Tibial nerve (tissue), 4 donors: Measurements from ENCODE around the gene TNFRSF25.

Experiments used
- CTCF ChIP-seq, 5 experiments: fragments of 200-600 bp in 3 of 5; fragments of 450-650 bp in 2 of 5; sonication (generic) in 3 of 5; IDR thresholded peaks; one replicate each; pipeline ENCODE4 v1.5.1; 2016 to 2019; ENCODE audit warnings: antibody characterized with exemption in 5 of 5, mild to moderate bottlenecking in 3 of 5, moderate library complexity in 2 of 5
- EP300 ChIP-seq, 2 donors: sonication (generic); formaldehyde crosslinking; IDR thresholded peaks; one replicate each; pipeline ENCODE4 v1.6.1; 2017; ENCODE audit warnings: antibody characterized with exemption in 2 of 2, mild to moderate bottlenecking in 1 of 2
- POLR2A ChIP-seq, 2 donors: fragments of 450-650 bp; IDR thresholded peaks; one replicate each; pipeline ENCODE4 v1.6.1; 2017; ENCODE audit warnings: antibody characterized with exemption in 2 of 2, mild to moderate bottlenecking in 2 of 2, moderate library complexity in 2 of 2

GRCh38 chr1:6496365-6496721 is 30.4 kb upstream of the TNFRSF25 start:
- TF ChIP-seq POLR2A (IDR thresholded peaks at IDR 0.05) (no peak), CTCF (IDR thresholded peaks at IDR 0.05) (no peak), EP300 (IDR thresholded peaks at IDR 0.05) (no peak)
